Measurements from ENCODE around the gene KRABD2.

DNA sequence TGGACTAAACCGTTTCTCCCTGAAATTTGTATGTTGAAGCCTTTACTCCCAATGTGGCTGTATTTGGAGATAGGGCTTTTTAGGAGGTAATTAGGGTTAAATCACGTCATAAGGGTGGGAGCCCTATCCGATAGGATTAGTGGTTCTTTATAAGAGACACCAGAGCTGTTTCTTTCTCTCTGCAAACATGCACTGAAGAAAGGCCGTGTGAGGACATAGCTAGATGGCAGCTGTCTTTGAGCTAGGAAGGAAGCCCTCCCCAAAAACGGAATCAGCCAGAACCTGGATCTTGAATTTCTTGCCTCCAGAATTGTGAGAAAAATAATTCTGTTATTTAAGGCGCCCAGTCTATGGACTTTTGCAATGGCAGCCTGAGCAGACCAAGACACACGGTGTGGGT is 22.8 kb downstream of the KRABD2 start:
- no peak for TF ChIP-seq EZH2phosphoT487 (IDR thresholded peaks at IDR 0.05; ENCODE audit: insufficient read depth, low read depth)
- no peak for TF ChIP-seq EZH2 (IDR thresholded peaks at IDR 0.05; ENCODE audit: insufficient read depth, poor library complexity, severe bottlenecking)
